GM19025 (cell line): ENCODE measurements around the gene DPP7.
"Not testable (repeated sequence)": the region's sequence is repeated elsewhere in the genome, so short reads cannot be mapped to it uniquely, and the experiment has no call there.

Source experiments
- ATAC-seq: cut with Tn5 transposase; IDR thresholded peaks from one replicate; pipeline ENCODE4 v1.9.1; 2021; ENCODE audit warnings: mild to moderate bottlenecking, low read depth, moderate library complexity; ENCODE audit not compliant: unreplicated experiment

Gene DPP7

GRCh38 chr9:137130176-137130755 lies 15.7 kb upstream of the DPP7 start:
- peak; percentile 12 for ATAC-seq

- ATAC-seq, result peak; percentile 87
Measured at GRCh38 chr9:137129456-137130175, 15.1 kb upstream of the DPP7 start.

- ATAC-seq, result no peak
Measured at GRCh38 chr9:137128862-137129455, 14.4 kb upstream of the DPP7 start.

GRCh38 chr9:137128158-137128861 lies 13.8 kb upstream of the DPP7 start:
- no peak for ATAC-seq

GRCh38 chr9:137127301-137128157 lies 13.0 kb upstream of the DPP7 start:
- no peak for ATAC-seq

GRCh38 chr9:137126786-137127185 lies 12.3 kb upstream of the DPP7 start:
- no peak for ATAC-seq

- not testable (repeated sequence) for ATAC-seq
Measured at GRCh38 chr9:137123952-137124462, 9.5 kb upstream of the DPP7 start.

- no peak for ATAC-seq
Measured at GRCh38 chr9:137123468-137123837, 8.9 kb upstream of the DPP7 start.

- not testable (repeated sequence) for ATAC-seq
Measured at GRCh38 chr9:137122796-137123467, 8.4 kb upstream of the DPP7 start.

- not testable (repeated sequence) for ATAC-seq
Measured at GRCh38 chr9:137121927-137122795, 7.6 kb upstream of the DPP7 start.

GRCh38 chr9:137118092-137118603 lies 3.6 kb upstream of the DPP7 start:
- not testable (repeated sequence) for ATAC-seq

GRCh38 chr9:137117269-137117731 lies 2.8 kb upstream of the DPP7 start:
- ATAC-seq, result no peak

GRCh38 chr9:137116728-137117127 lies 2.2 kb upstream of the DPP7 start:
- no peak for ATAC-seq

GRCh38 chr9:137116027-137116507 lies 1.5 kb upstream of the DPP7 start:
- no peak for ATAC-seq

- no peak for ATAC-seq
Measured at GRCh38 chr9:137115394-137116026, 977 bp upstream of the DPP7 start.

GRCh38 chr9:137114220-137114612 lies 317 bp downstream of the DPP7 start:
- ATAC-seq, result no peak

- no peak for ATAC-seq
Measured at GRCh38 chr9:137113385-137114159, 961 bp downstream of the DPP7 start.
